IMR-90 (cell line): ENCODE data around the gene HOTAIR.

Experiments
- BHLHE40 ChIP-seq: fragments of 150-350 bp; IDR thresholded peaks from 2 replicates; pipeline ENCODE4 v1.6.1; 2016; ENCODE audit warnings: mild to moderate bottlenecking, low read depth, low read length
- CHD1 ChIP-seq: IDR thresholded peaks from 2 replicates; pipeline ENCODE4 v1.6.1; 2012; ENCODE audit warnings: low read depth, low read length, improper control_type of control experiment
- CTCF ChIP-seq: conservative IDR thresholded peaks from 2 replicates; pipeline ENCODE4 v1.5.1; 2012; ENCODE audit warnings: mild to moderate bottlenecking, low read depth, low read length, improper control_type of control experiment
- MAFK ChIP-seq: IDR thresholded peaks from 2 replicates; pipeline ENCODE4 v1.6.1; 2012; ENCODE audit warnings: low read depth, low read length, improper control_type of control experiment
- POLR2A ChIP-seq: IDR thresholded peaks from 2 replicates; pipeline ENCODE4 v1.6.1; 2012; ENCODE audit warnings: mild to moderate bottlenecking, low read depth, low read length
- RAD21 ChIP-seq: IDR thresholded peaks from 2 replicates; pipeline ENCODE4 v1.6.1; 2012; ENCODE audit warnings: low read length, improper control_type of control experiment
- RFX5 ChIP-seq: IDR thresholded peaks from 2 replicates; pipeline ENCODE4 v1.8.0; 2012; ENCODE audit warnings: low read depth, mild to moderate bottlenecking, low read length, moderate library complexity
- USF2 ChIP-seq: fragments of 150-350 bp; IDR thresholded peaks from 2 replicates; pipeline ENCODE4 v1.6.1; 2017; ENCODE audit warnings: mild to moderate bottlenecking, antibody characterized with exemption, low read length, low read depth

DNA sequence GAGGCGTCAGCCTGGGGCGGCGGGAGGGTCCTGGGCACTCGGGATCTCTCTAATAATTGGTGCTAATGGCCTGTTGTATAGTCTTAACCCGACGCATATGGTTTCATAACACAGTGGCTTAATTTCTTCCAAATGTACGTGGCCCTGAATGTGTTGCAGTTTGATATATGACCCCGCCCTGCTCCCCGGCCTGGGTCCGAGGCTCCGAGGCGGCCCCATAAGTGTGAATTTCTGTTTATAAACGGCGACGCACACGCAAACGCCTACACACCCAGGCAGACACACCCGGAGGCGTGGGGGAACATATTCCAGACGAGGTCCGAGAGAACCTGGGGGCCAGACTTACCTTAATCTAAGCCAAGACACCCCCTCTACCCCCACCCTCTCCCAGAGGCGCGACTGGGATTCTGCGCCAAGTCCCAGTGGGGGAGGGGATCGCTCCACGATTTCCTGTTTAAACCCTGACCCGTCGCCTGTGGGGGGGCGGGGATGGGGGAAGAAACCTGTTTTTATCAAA, 43.8 kb upstream of the HOTAIR start:
- TF ChIP-seq BHLHE40 (no peak), CTCF (no peak), MAFK (no peak), USF2 (no peak), CHD1 (no peak), RAD21 (no peak), POLR2A (no peak), RFX5 (no peak)
